Mesenchymal stem cell (in vitro differentiated cells and primary cell): ENCODE data around the gene ELAC1.

Experiments used
- DNase-seq: peaks from one replicate; pipeline ENCODE4 v3.0.0-alpha.2; 2013
- H2AFZ ChIP-seq: one replicate; pipeline ENCODE4 v1.6.1; 2013; ENCODE audit warnings: low read depth, mild to moderate bottlenecking, control low read depth, inconsistent platforms, low read length, moderate library complexity
- H2AK5ac ChIP-seq: 2 replicates; pipeline ENCODE4 v1.6.1; 2013; ENCODE audit warnings: low read length, moderate library complexity, mild to moderate bottlenecking, inconsistent platforms; ENCODE audit not compliant: severe bottlenecking
- H2BK120ac ChIP-seq: one replicate; pipeline ENCODE4 v1.6.1; 2013; ENCODE audit warnings: low read depth, mild to moderate bottlenecking, inconsistent platforms, low read length, moderate library complexity
- H2BK12ac ChIP-seq, 2 experiments: one replicate each; pipeline ENCODE4 v1.6.1; 2013; ENCODE audit warnings: inconsistent platforms in 2 of 2, low read length in 2 of 2, mild to moderate bottlenecking in 2 of 2, moderate library complexity in 2 of 2, control low read depth in 1 of 2
- H2BK15ac ChIP-seq: one replicate; pipeline ENCODE4 v1.6.1; 2013; ENCODE audit warnings: mild to moderate bottlenecking, low read depth, inconsistent platforms; ENCODE audit not compliant: poor library complexity, severe bottlenecking
- H2BK5ac ChIP-seq: 2 replicates; pipeline ENCODE4 v1.6.1; 2013; ENCODE audit warnings: low read depth, mild to moderate bottlenecking, low read length, control low read depth, inconsistent platforms; ENCODE audit not compliant: poor library complexity, severe bottlenecking
- H3K14ac ChIP-seq, 2 experiments: one replicate each; pipeline ENCODE4 v1.6.1; 2013; ENCODE audit warnings: inconsistent platforms in 2 of 2, low read length in 2 of 2, control low read depth in 1 of 2, mild to moderate bottlenecking in 1 of 2, moderate library complexity in 1 of 2
- H3K18ac ChIP-seq, 2 experiments: one replicate each; pipeline ENCODE4 v1.6.1; 2013; ENCODE audit warnings: inconsistent platforms in 2 of 2, low read length in 2 of 2, control low read depth in 1 of 2, low read depth in 1 of 2, mild to moderate bottlenecking in 1 of 2
- H3K23ac ChIP-seq, 2 experiments: one replicate each; pipeline ENCODE4 v1.6.1; 2013; ENCODE audit warnings: inconsistent platforms in 2 of 2, low read length in 2 of 2, mild to moderate bottlenecking in 2 of 2, moderate library complexity in 2 of 2, control low read depth in 1 of 2
- H3K27ac ChIP-seq: 2 replicates; pipeline ENCODE4 v1.5.1; 2013; ENCODE audit warnings: mild to moderate bottlenecking, moderate library complexity, low read length, control low read depth, inconsistent platforms; ENCODE audit not compliant: poor library complexity, severe bottlenecking
- H3K27me3 ChIP-seq, 2 experiments: 2 replicates each; pipeline versions ENCODE4 v1.6.1 to v1.7.0; 2013; ENCODE audit warnings: low read length in 2 of 2, mild to moderate bottlenecking in 2 of 2, moderate library complexity in 2 of 2, control low read depth in 1 of 2, inconsistent platforms in 1 of 2; ENCODE audit not compliant: control insufficient read depth in 1 of 2, insufficient read depth in 1 of 2
- H3K36me3 ChIP-seq, 2 experiments: 2 replicates each; pipeline versions ENCODE4 v1.6.1 to v1.7.0; 2013; ENCODE audit warnings: low read length in 2 of 2, control low read depth in 1 of 2, inconsistent platforms in 1 of 2, low read depth in 1 of 2, mild to moderate bottlenecking in 1 of 2; ENCODE audit not compliant: insufficient read depth in 2 of 2, control insufficient read depth in 1 of 2
- H3K4ac ChIP-seq, 2 experiments: one replicate each; pipeline ENCODE4 v1.6.1; 2013; ENCODE audit warnings: inconsistent platforms in 2 of 2, low read length in 2 of 2, mild to moderate bottlenecking in 2 of 2, moderate library complexity in 2 of 2, control low read depth in 1 of 2, low read depth in 1 of 2
- H3K4me1 ChIP-seq: 2 replicates; pipeline ENCODE4 v1.6.1; 2013; ENCODE audit warnings: low read depth, low read length, control low read depth; ENCODE audit not compliant: control insufficient read depth, insufficient read depth
- H3K4me2 ChIP-seq: 2 replicates; pipeline ENCODE4 v1.6.1; 2013; ENCODE audit warnings: low read length, mild to moderate bottlenecking, inconsistent platforms; ENCODE audit not compliant: poor library complexity, severe bottlenecking
- H3K4me3 ChIP-seq, 2 experiments: 2 replicates each; pipeline versions ENCODE4 v1.5.1 to v1.7.0; 2013; ENCODE audit warnings: low read length in 2 of 2, mild to moderate bottlenecking in 2 of 2, control low read depth in 1 of 2, low read depth in 1 of 2; ENCODE audit not compliant: insufficient read depth in 1 of 2
- H3K79me1 ChIP-seq: replicated peaks from 2 replicates; pipeline ENCODE4 v1.6.1; 2013; ENCODE audit warnings: mild to moderate bottlenecking, control low read depth, low read length, inconsistent platforms; ENCODE audit not compliant: poor library complexity, severe bottlenecking
- H3K9ac ChIP-seq: 2 replicates; pipeline ENCODE4 v1.7.0; 2013; ENCODE audit warnings: mild to moderate bottlenecking, low read length, moderate library complexity
- H3K9me3 ChIP-seq: 2 replicates; pipeline ENCODE4 v1.7.0; 2013; ENCODE audit warnings: mild to moderate bottlenecking, low read length; ENCODE audit not compliant: control insufficient read depth
- H4K8ac ChIP-seq: one replicate; pipeline ENCODE4 v1.6.1; 2013; ENCODE audit warnings: inconsistent platforms, mild to moderate bottlenecking, low read length, moderate library complexity
- H4K91ac ChIP-seq: one replicate; pipeline ENCODE4 v1.6.1; 2013; ENCODE audit warnings: mild to moderate bottlenecking, low read length, inconsistent platforms
- WGBS: methylation state at CpG from one replicate; pipeline ENCODE4 v1.1.7; 2013; ENCODE audit warnings: mixed read lengths; 5-methylcytosine and 5-hydroxymethylcytosine counted together

Gene ELAC1

GRCh38 chr18:50947899-50948298 is 19.9 kb upstream of the ELAC1 start:
- Histone ChIP-seq H2BK5ac (no peak overlapping the region), H3K27ac (no peak overlapping the region), H3K4ac (no peak overlapping the region), H2BK15ac (no peak overlapping the region), H2AFZ (no peak overlapping the region), H2BK12ac (no peak overlapping the region), H3K4me2 (no peak overlapping the region), H2BK120ac (no peak overlapping the region), H3K18ac (no peak overlapping the region), H3K36me3 (peaks cover 4% of the 10 kb centered on the region in 2 experiments), H2AK5ac (no peak overlapping the region), H3K27me3 (no peaks in the 10 kb centered on the region), H3K9ac (no peak overlapping the region), H3K4me3 (no peak overlapping the region), H3K23ac (no peak overlapping the region), H3K4me1 (no peaks in the 10 kb centered on the region), H3K14ac (no peak overlapping the region), H4K91ac (no peak overlapping the region), H3K79me1 (no peaks in the 10 kb centered on the region), H4K8ac (no peak overlapping the region), H3K9me3 (no peaks in the 10 kb centered on the region)
- no peak for DNase-seq
- no CpG with 5 or more reads among the region's 1 CpG for WGBS

DNA sequence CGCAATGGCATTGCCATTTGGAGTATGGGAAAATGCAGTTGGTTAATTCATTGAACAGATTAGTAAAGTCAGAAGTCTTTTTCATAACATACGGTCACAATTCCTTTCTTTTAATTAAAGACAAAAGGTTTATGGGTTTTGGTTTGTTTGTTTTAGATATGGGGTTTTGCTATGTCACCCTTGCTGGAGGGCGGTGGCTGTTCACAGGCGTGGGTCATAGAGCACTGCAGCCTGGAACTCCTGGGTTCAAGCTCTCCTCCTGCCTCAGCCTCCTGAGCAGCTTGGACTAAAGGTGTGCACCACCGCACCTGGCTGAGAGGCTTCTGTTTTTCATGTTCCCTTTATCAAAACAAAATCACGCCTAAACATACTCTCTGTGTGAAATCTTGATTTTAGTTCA is 18.7 kb upstream of the ELAC1 start:
- no peak overlapping the region for H2BK15ac ChIP-seq
- 96% methylated on average over 2 of the region's 6 CpGs for WGBS

GRCh38 chr18:50950626-50951025 is 17.2 kb upstream of the ELAC1 start:
- Histone ChIP-seq H4K91ac (no peak overlapping the region), H2BK120ac (no peak overlapping the region), H3K27ac (no peak overlapping the region), H3K79me1 (no peaks in the 10 kb centered on the region), H3K23ac (no peak overlapping the region), H3K18ac (no peak overlapping the region), H3K4me2 (no peak overlapping the region), H2AFZ (no peak overlapping the region), H3K4me1 (no peaks in the 10 kb centered on the region), H4K8ac (no peak overlapping the region), H3K4me3 (no peak overlapping the region), H2BK15ac (no peak overlapping the region), H3K9me3 (no peaks in the 10 kb centered on the region), H2BK5ac (no peak overlapping the region), H2BK12ac (no peak overlapping the region), H3K4ac (no peak overlapping the region), H2AK5ac (no peak overlapping the region), H3K36me3 (peaks cover 0 to 4% of the 10 kb centered on the region in 2 experiments), H3K27me3 (no peaks in the 10 kb centered on the region), H3K9ac (no peak overlapping the region), H3K14ac (no peak overlapping the region)
- 74% methylated on average over 2 of the region's 4 CpGs for WGBS
- no peak for DNase-seq

More for the DNA sequence above, 18.7 kb upstream of the ELAC1 start:
- H3K9me3 ChIP-seq: no peaks in the 10 kb centered on the region
- H2BK5ac ChIP-seq: no peak overlapping the region
- H2AK5ac ChIP-seq: no peak overlapping the region
- peaks cover 3 to 4% of the 10 kb centered on the region in 2 experiments for H3K36me3 ChIP-seq
- H3K79me1 ChIP-seq: no peaks in the 10 kb centered on the region
- no peaks in the 10 kb centered on the region for H3K4me1 ChIP-seq
- no peak overlapping the region for H3K4ac ChIP-seq
- H3K18ac ChIP-seq: no peak overlapping the region
- no peak for DNase-seq
- no peak overlapping the region for H3K9ac ChIP-seq
- no peak overlapping the region for H4K91ac ChIP-seq
- H3K14ac ChIP-seq: no peak overlapping the region
- no peak overlapping the region for H4K8ac ChIP-seq
- H2BK120ac ChIP-seq: no peak overlapping the region
- H2BK12ac ChIP-seq: no peak overlapping the region
- H3K4me3 ChIP-seq: no peak overlapping the region
- no peak overlapping the region for H3K27ac ChIP-seq
- no peaks in the 10 kb centered on the region for H3K27me3 ChIP-seq
- no peak overlapping the region for H2AFZ ChIP-seq
- no peak overlapping the region for H3K23ac ChIP-seq
- H3K4me2 ChIP-seq: no peak overlapping the region

DNA sequence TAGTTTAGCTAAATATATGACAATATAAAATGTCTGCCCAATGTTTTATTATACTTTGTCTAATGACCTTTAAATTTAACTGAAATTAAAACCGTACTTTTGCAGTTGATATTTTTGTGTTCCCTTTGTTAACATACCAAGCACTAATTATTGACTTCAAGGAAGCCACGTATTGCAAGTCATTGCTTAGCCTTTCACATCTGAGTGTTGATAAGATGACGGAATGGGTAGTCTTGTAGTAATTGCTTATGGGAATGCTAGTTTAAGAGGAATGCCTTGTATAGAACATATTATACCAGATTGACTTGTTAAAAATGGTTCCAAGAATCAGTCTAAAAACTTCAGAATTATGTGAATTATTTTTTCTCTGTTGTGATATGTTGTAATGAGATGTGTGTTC is 14.0 kb upstream of the ELAC1 start:
- H3K27me3 ChIP-seq: peaks cover 0 to 3% of the 10 kb centered on the region in 2 experiments
- no peak overlapping the region for H3K4ac ChIP-seq
- no peak overlapping the region for H2AFZ ChIP-seq
- DNase-seq: no peak
- H3K79me1 ChIP-seq: no peaks in the 10 kb centered on the region
- no peaks in the 10 kb centered on the region for H3K4me1 ChIP-seq
- no peak overlapping the region for H3K14ac ChIP-seq
- no peak overlapping the region for H2BK15ac ChIP-seq
- no peak overlapping the region for H2BK120ac ChIP-seq
- WGBS: 100% methylated on average over 1 of the region's 3 CpGs
- no peak overlapping the region for H3K9ac ChIP-seq
- H2BK5ac ChIP-seq: no peak overlapping the region
- H4K8ac ChIP-seq: no peak overlapping the region
- no peak overlapping the region for H3K27ac ChIP-seq
- H2BK12ac ChIP-seq: no peak overlapping the region
- H3K36me3 ChIP-seq: no peaks in the 10 kb centered on the region
- no peak overlapping the region for H3K4me3 ChIP-seq
- H3K9me3 ChIP-seq: peaks cover 3% of the 10 kb centered on the region
- H3K4me2 ChIP-seq: no peak overlapping the region
- H4K91ac ChIP-seq: no peak overlapping the region
- no peak overlapping the region for H3K18ac ChIP-seq
- H3K23ac ChIP-seq: no peak overlapping the region
- H2AK5ac ChIP-seq: no peak overlapping the region
